ENCODE data around the gene ZBTB12.
"Not testable (repeated sequence)": the region's sequence is repeated elsewhere in the genome, so short reads cannot be mapped to it uniquely, and the experiment has no call there.

Gene ZBTB12

DNA sequence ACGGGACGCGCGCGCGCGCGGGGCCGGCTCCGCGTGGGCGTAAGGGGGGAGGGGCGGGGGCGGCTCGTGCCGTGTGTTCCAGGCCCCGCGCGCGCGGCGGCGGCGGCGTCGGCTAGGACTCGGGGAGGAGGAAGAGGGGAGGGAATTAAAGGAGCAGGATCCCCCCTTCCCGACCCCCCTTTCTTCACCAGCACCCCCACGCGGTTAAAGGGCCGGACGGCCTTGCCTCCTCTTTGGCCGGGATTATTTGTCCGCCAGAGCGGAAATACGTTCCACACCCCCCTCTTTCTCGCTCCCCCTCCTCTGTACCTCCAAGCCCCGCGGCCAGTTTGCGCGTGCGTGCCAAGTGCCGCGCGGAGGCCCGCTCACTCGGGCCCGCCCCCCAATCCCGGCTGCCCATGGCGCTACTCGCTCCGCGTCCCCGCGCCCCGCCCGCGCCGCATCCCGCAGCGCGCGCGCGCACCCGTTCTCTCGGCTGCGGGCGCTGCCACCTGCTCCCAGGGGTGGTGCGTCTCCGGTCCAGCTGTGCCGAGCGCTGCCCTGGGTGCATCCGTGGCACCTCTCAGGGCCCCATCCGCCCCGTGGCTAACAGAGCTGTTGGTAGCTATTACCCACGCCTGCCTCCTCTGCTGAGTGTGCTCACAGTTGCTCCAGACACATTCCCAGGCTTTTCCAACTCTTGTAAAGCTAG is at the start of gene ZBTB12:
TSS of gene ZBTB12 (minus strand) at position 134 of the 691 bp plus-strand sequence. CDS start 781 bp downstream, outside the sequence.
- peak; percentile 94 to 96 for DNase-seq

DNA sequence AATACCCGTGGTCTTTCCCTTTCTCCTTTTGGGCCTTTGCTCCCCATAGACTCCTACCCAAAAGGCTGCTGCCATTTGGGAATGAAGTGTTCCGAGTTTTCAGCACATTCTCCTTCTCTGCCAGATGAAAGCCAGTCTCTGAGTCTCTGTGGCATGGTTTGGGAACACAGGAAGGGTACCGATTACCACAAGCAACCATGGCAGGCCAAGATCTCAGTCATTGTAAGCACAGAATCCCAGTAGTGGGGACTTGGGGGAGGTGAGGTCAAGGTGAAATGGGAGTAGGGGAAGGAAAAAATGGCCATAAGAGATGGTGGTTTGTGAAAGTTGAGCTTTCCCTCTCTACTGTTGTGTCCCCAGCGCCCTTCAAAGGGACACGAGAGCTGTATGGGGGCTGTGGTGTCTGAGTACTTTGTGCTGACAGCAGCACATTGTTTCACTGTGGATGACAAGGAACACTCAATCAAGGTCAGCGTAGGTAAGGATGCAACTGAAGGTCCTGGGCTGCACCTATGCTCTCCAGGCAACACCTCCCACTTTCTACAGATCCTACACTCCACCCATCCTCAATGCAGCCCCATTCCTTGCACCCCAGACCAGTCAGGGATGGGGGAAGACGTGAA is 48.2 kb upstream of the ZBTB12 start:
- DNase-seq, result no peak

GRCh38 chr6:31948753-31949413 is 47.0 kb upstream of the ZBTB12 start:
- no peak for DNase-seq

- no peak for DNase-seq
Observed at GRCh38 chr6:31948306-31948705, 46.4 kb upstream of the ZBTB12 start.

DNA sequence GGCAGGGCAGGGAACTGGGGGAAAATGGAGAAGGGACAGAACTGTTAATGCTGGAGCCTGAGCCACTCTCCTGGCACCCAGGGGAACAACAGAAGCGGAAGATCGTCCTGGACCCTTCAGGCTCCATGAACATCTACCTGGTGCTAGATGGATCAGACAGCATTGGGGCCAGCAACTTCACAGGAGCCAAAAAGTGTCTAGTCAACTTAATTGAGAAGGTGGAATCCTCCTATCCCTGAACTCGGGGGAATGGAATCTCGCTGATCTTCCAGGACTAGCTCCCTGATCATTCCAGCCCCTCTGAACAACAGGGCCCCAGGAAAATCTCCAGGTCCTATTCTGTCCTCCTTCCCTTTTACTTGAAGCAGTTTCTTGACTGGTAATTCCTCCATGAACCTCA is 46.0 kb upstream of the ZBTB12 start:
- DNase-seq, result no peak

- no peak for DNase-seq
Observed at GRCh38 chr6:31947070-31947675, 45.3 kb upstream of the ZBTB12 start.

- no peak for DNase-seq
Observed at GRCh38 chr6:31946370-31946885, 44.5 kb upstream of the ZBTB12 start.

DNA sequence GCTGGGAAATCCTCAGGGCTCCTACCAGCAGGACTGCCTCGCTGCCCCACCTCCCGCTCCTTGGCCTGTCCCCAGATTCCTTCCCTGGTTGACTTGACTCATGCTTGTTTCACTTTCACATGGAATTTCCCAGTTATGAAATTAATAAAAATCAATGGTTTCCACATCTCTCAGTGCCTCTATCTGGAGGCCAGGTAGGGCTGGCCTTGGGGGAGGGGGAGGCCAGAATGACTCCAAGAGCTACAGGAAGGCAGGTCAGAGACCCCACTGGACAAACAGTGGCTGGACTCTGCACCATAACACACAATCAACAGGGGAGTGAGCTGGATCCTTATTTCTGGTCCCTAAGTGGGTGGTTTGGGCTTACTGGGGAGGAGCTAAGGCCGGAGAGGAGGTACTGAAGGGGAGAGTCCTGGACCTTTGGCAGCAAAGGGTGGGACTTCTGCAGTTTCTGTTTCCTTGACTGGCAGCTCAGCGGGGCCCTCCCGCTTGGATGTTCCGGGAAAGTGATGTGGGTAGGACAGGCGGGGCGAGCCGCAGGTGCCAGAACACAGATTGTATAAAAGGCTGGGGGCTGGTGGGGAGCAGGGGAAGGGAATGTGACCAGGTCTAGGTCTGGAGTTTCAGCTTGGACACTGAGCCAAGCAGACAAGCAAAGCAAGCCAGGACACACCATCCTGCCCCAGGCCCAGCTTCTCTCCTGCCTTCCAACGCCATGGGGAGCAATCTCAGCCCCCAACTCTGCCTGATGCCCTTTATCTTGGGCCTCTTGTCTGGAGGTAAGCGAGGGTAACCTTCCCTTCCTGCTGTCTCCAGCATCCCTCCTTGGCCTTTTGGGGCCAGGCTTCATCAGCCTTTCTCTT is 43.9 kb upstream of the ZBTB12 start, which contains the start of gene CFB:
TSS of gene CFB (plus strand) at position 589 of the 863 bp plus-strand sequence. CDS start at position 716, 127 bp downstream.
- DNase-seq, result no peak

- DNase-seq, result no peak
Observed at GRCh38 chr6:31945154-31945506, 43.2 kb upstream of the ZBTB12 start.

DNA sequence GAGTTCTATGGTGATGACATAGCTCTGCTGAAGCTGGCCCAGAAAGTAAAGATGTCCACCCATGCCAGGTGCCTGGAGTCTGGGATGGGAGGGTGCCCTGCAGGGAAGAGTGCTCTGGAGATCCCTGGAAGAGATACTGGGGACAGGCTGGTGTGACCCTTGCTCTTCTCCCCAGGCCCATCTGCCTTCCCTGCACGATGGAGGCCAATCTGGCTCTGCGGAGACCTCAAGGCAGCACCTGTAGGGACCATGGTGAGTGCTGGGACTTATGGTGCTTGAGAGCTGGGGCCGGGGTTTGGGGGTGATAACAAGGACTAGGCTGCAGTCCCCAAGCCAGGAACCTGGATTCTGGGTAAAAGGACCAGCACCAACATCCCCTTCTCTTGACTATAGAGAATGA is 41.9 kb upstream of the ZBTB12 start:
- no peak for DNase-seq

GRCh38 chr6:31940256-31940664 is 38.4 kb upstream of the ZBTB12 start:
- no peak for DNase-seq

DNA sequence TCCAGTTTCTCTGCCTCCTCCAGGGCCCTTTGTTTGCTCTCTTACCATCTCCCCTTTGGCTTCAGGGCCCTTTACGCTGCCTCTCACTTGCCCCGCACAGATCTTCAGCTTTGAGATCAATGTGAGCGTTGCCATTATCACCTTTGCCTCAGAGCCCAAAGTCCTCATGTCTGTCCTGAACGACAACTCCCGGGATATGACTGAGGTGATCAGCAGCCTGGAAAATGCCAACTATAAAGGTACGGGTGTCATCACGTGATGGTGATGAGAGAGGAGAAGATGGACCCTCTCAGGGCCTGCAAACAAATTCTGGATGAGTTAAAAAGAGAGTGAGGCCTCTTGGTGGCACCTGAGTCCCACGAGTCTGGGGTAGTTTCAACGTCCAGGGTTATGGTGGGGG is 33.9 kb upstream of the ZBTB12 start:
- DNase-seq, result no peak

DNA sequence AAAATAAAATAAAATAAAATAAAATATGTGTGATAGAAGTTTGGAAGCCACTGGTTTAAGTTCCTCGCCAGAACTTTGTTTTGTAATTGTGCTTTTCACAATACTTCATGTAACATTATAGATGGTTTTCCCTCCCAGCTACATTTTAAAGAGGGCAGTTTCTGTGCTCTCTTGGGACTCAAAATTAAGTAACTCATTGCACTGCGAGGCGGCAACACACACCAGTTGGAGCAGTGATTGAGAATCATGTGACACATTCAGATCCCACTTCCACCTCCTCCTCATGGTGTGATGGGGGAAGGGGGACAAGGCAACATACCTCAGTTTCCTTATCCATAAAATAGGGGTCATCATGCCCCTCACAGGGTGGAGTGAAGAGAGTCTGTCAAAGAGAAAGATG is 33.1 kb upstream of the ZBTB12 start:
- DNase-seq, result no peak

GRCh38 chr6:31933537-31933936 is 31.7 kb upstream of the ZBTB12 start:
- DNase-seq, result no peak

- DNase-seq, result not testable (repeated sequence)
Observed at GRCh38 chr6:31932137-31932536, 30.3 kb upstream of the ZBTB12 start.

DNA sequence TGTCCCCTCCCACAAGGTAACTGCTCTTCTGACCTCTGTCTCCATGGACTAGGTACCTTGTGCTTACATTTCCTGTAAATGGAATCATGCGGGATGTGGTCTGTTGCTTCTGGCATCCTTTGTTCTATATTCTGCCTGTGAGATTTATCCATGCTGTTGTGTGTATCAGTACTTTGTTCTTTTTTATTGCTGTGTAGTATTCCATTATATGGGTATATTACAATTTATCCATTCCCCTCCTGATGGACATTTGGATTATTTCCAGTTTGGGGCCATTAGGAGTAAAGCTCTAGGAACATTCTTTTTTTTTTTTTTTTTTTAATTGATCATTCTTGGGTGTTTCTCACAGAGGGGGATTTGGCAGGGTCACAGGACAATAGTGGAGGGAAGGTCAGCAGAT is 29.1 kb upstream of the ZBTB12 start:
- DNase-seq, result no peak

GRCh38 chr6:31928672-31928939 is 26.7 kb upstream of the ZBTB12 start:
- DNase-seq, result no peak

DNA sequence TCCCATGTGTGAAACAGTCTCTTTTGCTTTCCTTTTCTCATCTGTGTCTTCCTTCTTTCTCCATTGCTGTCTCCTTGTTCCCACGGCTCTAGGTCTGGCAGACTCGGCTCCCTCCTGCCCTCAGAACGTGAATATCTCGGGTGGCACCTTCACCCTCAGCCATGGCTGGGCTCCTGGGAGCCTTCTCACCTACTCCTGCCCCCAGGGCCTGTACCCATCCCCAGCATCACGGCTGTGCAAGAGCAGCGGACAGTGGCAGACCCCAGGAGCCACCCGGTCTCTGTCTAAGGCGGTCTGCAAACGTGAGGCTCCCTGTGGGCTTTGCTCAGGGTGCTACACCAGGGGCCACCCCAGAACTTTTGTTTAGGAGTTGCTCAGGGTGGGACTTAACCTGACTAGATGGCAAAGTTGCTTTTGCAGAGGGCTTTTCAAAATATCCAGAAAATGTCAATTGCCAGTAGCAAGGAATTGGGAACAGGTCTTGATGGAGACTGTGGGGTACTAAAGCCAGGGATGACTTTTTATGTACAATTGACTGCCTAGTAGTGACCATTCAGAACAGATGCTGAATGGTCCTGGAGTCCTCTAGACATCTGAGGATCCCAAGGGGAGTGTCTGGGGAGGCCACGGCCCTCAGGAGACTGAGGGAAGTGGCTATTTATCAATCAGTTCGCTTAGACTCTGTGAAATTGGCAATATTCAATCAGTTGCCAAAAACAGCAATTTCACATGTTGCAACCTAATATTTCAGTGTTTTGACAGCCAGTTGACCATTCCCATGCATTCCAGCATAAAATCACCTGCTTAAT is 26.2 kb upstream of the ZBTB12 start:
- no peak for DNase-seq

DNA sequence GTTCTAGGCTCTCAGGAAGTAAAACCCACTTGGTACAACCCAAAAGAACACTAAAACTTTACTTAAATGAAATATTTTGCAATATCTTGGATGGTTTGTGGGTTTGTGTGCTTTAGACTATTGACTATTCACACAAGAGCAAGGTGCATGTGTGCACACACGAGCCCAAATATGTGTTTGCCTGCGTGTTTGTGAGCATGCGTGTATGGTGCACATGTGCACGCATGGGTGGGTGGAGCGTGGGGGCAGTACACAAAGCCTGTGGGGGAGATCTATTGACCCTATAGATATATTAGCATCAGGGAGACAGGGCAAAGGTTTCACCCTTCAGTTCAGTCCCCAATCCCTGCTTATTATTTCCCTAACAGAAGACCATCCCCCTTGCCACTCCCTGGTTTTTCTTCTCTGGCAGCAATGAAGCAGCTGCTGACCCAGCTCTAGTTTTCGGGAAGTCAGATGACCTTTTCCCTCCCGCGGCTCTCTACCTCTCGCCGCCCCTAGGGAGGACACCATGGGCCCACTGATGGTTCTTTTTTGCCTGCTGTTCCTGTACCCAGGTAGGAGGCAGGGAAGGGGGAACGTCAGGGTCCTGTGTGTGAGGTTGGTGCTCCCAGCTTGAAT is 25.5 kb upstream of the ZBTB12 start, which contains the start of gene C2:
TSS of gene C2 (plus strand) at position 476 of the 621 bp plus-strand sequence. CDS start at position 512, 36 bp downstream.
- no peak for DNase-seq

DNA sequence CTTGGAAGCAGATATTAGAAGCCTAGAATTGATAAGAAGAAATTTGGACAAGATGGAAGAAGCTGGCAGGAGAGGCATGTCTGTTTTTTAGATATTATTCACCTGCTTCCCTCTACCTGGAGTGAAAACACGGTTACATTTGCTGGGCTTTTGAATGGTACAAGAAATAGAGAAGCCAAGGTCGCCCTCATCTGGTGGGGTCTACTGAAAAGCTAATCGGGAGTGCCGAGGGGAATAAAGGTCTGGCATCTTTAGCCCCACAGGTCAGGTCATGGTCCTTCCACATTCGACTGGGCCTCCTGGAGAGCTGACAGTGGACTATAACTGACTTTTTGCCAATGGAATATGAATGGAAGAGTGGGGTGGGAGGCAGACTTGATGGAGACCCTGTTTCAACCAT is 21.1 kb upstream of the ZBTB12 start:
- peak; percentile 31 to 57 for DNase-seq

GRCh38 chr6:31920811-31921210 is 18.9 kb upstream of the ZBTB12 start:
- peak; percentile 24 to 35 for DNase-seq

All from AML-193 (cell line).